Measurements from ENCODE around the gene LSM12.
"Not testable (repeated sequence)": the region's sequence is repeated elsewhere in the genome, so short reads cannot be mapped to it uniquely, and the experiment has no call there.

Gene LSM12

DNA sequence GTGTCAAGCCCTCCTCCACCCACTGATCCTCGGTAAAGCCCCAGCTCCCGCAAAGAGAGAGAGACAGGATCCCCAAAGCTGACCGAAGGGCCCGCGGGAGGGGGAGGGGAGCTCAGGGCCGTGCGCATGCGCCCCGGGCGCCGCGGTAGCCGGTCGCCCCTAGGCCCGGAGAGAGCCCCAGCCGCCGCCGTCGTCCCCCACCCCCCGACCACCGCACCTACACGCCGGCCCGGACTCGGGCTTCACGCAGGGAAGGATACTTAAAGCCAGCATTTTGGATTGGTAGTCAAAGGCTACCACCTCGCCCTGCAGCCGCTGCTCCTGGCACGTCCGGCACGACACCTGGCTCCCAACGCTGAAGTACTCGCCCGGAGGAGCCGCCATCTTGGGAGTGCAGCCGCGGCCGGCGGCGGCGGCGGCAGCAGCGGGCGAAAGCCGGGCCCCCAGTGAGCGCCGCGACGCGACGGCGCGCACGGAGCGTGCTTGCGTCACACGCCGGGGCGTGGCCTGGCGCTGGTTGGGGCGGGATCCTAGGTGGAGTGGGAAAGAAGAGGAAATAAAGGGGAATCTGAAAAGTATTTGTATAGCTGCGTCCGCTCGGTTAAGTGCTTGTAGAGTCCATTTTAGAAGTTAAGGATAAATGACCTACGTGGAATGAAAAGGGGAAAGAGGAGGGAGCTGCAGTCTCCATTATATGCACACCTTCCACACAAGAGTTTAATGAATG, at the start of gene LSM12:
Gene LSM12, minus strand, starts transcription at position 468 of the 727 bp plus-strand sequence. Its CDS starts 84 bp downstream, at position 384.
- DNase-seq = peak; percentile 93

GRCh38 chr17:44115585-44116415, 49.3 kb upstream of the LSM12 start:
- DNase-seq = no peak

DNA sequence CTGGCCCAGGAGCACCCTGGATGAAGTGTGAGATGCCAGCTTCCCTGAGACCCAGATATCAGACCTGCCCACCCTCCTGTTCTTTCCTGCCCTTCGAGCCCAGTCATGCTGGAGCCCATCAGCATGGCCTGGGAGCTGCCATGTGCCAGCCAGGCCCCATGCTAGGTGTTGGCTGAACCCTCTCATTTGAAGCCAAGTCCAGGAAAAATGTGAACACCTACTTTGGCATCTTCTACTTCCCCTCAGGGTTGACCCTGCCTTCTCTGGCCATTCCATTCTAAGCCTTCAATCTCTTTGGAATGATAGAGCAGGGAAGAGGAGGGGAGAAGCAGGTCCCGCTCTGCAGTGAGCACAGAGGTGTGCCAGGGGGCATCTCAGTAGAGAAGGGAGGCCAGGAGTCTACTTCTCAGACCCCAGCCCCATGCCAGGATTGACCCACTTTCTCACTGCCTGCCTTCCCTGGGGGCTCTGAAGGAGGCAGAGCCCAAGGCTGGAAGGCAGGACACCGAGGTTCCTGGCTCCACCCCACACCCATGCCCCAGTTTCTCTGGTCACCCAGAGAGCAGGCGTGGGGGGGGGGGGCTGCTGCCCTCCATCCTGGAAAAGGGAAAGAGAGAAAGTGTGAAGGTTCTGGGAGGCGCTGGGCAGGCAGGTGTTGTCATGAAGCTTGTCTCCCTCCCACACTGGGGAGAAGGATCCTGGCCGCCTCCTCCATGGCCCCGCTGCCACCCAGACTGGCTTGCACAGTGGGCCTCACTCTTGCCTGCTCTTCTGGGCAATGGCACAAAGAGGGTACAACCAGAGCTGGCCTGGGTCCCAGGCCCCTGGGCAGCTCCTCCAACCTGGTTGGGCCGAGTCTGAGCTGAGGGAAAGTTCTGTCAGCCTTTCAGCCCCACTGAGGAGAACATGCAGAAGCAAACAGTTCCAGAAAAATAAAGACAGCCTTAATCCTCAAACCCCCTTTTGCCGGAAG, 47.7 kb upstream of the LSM12 start:
- DNase-seq = no peak

- DNase-seq = no peak
Measured at GRCh38 chr17:44113382-44113781, 46.9 kb upstream of the LSM12 start.

- no peak for DNase-seq
Measured at GRCh38 chr17:44112284-44113280, 46.1 kb upstream of the LSM12 start.

- no peak for DNase-seq
Measured at GRCh38 chr17:44111777-44112176, 45.3 kb upstream of the LSM12 start.

DNA sequence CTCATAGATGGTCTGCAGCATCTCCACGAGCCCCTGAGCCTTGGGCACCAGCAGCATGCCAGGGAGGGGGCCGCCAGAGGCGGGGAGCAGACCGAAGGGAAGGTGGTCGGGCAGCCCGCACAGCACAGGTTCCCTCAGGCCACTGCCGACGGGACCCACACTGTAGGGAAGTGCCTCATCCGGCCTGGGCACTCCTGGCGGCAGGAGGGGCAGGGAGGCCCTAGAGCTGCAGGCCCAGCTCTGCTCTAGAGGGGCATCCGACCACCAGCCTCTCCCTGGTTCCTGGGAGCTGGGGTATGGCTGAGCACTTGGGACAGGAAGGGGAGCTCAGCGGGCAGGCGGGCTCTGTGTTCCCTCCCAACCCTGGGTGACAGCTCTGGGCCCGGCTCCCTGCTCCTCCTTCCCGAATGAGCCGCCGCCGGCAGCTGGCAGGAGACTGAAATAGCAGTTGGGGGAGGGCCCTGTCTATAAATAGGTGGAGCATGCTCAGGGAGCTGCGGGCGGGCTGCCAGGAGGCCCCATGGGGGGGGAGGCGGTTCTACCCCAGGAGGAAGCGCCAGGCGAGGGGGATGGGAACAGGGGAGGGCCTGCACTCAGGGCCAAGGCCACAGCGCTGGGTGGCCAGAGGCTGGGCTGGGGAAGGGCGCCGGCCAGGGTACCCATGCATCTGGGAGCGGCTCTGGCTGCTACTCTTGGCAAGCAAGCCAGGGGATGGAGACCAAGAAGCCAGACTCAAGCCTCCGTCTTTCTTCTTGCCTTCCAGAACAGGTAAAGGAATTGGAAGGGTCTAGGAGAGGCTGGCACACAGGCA, 44.6 kb upstream of the LSM12 start:
- DNase-seq = peak; percentile 92

DNA sequence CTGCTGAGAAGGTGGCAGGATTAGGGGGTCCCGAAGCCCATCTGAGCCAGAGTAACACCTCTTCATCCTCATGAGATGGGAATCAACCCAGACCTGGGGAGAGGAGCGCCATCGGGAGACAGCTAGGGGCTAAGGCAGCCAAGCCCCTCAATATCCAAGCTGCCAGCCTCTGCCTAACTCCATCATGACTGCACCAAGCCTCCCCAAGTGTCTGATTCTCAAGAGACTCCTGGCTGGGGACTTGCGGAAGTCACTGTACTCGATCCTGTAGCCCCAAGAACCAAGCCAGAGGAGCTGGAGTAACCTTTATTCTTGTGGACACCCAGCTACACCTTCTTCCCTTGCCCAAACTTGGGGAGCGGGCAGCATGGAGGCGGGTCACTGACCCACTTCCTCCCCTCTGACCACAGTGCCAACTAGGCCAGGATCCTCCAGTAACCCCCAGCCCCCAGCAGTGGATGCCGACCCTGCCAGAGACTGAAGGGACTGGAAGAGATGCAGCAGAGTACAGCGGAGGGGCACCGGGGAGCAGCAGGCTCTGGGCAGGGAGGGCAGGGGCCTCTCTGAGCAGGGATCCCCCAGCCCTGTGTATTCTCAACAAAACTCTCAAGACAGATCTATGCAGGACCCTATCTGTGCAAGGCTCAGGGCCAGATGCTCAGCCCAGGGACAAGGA, 43.7 kb upstream of the LSM12 start:
- DNase-seq = no peak

DNA sequence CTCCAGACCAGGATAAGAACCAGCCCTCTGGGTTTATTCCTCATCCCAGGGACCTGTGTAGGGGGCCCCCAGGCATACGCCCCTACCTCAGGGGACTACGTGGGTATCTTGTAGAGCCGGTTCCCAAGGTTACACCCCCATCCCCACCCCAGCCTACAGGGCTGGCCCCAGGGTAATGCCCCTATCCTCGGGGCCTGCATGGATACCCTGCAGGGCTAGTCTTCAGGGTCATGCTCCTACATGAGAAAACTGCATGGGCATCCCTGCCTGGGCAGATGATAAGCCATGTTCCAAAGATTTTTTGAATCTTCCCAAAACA, 42.8 kb upstream of the LSM12 start:
- no peak for DNase-seq

- DNase-seq = no peak
Measured at GRCh38 chr17:44108440-44109311, 42.2 kb upstream of the LSM12 start.

GRCh38 chr17:44106801-44107200, 40.3 kb upstream of the LSM12 start:
- DNase-seq = no peak

DNA sequence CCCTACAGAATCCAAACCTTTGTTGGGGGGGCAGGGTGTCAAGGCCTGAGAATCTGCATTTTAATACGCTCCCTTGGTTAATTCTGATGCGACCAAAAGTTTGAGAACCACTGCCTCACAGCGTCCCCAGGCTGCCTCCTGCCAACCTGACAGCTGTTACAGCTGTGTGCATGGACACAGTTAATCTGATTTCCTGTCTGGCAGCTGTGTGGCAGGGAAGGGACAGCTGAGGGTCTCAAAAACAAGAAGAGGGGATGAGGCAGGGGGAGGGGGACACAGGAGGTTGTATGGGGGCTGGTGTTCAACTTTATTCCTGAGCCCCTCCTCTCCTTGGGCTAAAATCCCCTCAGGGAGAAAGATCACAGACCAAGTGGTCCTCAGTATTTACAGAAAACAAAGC, 39.5 kb upstream of the LSM12 start:
- DNase-seq = no peak

GRCh38 chr17:44105483-44105882, 39.0 kb upstream of the LSM12 start:
- DNase-seq = peak; percentile 59

DNA sequence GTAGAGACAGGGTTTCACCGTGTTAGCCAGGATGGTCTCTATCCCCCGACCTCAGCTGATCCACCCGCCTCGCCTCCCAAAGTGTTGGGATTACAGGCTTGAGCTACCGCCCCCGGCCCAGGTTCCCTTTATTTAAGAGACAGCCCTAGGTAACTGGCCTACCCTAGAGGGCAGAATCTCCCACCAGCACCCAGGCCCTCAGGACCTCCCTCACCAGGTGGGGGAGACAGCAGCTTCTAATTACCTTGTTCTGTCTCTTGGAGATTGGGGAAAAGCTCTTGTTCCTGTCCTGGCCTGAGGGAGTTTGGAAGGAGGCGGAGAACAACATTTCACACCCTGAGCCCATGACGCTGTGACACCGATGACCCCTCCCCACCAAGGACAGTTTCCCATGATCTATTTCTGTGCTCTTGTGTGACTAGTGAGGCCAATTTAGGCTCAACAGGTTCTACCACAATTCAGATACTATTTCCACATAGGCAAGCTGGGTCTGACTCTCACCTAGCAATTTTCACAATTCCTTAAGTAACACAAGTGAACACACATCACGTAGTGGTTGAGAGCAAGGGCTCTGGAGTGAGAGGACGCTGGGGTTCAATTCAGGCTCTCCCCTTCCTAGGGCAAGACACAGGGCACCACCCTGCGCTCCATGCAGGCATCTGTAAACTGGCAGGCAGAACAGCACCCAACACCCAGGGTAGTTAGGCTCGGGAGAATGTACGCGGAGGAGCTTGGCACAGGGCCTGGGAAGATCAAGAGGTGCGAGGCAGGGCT, 36.6 kb upstream of the LSM12 start:
- DNase-seq = no peak

DNA sequence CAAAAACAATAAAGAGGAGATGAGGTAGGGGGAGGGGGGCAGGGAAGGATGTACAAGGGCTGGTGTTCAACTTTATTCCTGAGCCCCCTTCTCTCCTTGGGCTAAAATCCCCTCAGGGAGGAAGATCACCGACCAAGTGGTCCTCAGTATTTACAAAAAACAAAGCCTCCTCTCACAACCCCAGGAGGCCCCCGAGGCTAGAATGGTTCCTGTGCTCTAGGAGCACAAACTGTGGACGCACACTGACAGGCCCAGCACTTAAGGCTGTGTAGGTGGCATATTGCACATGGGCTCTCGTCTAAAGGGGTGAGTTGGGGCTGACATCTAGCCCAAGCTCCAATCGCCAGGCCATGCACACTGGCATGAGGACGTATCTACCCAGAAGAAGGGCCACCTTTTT, 35.4 kb upstream of the LSM12 start:
- DNase-seq = not testable (repeated sequence)

DNA sequence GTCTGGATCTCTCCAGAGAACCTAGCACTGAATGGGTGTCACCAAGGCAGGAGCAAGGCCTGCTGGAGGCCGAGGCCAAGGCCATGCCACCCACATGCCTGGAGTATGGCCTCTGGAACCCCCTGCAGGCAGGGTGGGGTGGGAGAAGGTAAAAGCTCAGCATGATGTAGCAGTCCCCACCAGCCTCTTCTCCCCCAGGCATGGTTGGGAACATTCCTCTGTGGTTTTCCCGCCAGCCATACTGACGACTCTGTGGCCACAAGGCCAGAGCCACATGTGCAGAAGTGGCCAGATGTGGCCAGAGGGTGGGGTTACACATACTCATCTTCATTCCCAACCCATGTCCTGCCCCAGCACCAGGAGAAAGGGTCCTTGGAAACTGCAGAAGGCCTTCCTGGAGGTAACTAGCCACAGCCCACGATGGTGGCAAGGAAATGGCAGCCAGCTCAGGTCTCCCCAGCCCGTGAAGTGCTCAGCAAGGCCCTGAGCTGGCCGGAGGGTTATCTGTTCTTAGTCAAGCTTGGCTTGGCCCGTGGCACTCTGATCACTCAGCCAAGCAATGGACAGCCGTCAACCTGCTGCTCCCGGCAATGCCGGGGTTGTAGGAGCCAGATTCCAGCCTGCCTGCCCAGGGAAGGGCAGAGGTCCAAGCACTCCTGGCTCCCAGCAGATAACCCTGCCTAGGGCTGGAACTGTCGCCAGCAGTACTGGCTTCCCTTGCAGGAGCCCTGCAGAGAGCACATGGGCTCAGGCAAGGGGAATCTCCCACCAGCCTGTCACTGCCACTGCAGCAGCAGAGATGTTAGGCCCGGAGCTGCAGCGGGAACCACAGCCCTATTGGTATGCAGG, 30.9 kb upstream of the LSM12 start:
- DNase-seq = no peak

- DNase-seq = peak; percentile 80
Measured at GRCh38 chr17:44095647-44096496, 29.4 kb upstream of the LSM12 start.
